ENCODE results near the gene TOR1B. TPM values are rescaled to one million over a fixed set of nuclear protein-coding genes. Genes with fewer than 3 reads are reported as not detected.

The TOR1B gene
- total and polyA plus RNA-seq, 2 of the 4 experiments (the other 2 are of a cell fraction): 15.6 to 21.0 TPM

GRCh38 chr9:129853614-129854013 lies 50.6 kb downstream of the TOR1B start:
- Histone ChIP-seq H3K23ac (ENCODE audit: low read depth, low read length) (no peak overlapping the region), H2BK20ac (ENCODE audit: low read depth, low read length) (no peak overlapping the region), H3K36me3 (ENCODE audit: control insufficient read depth, insufficient read depth, low read length) (peaks cover 50% of the 10 kb centered on the region), H3K4me1 (ENCODE audit: control insufficient read depth, insufficient read depth, low read length) (no peaks in the 10 kb centered on the region), H2BK15ac (ENCODE audit: low read depth, low read length) (no peak overlapping the region), H2AFZ (replicated peaks; ENCODE audit: low read length, poor library complexity) (no peak overlapping the region), H3K27ac (ENCODE audit: insufficient read depth, low read length) (no peak overlapping the region), H3K4ac (ENCODE audit: low read depth, low read length) (no peak overlapping the region), H3K56ac (ENCODE audit: extremely low read depth, insufficient read depth, low read length) (no peak overlapping the region), H3K9me3 (ENCODE audit: control insufficient read depth, insufficient read depth, low read length) (no peaks in the 10 kb centered on the region), H4K5ac (ENCODE audit: low read depth, low read length) (no peak overlapping the region), H3K14ac (replicated peaks; ENCODE audit: low read depth, low read length) (no peak overlapping the region), H3K4me3 (ENCODE audit: insufficient read depth, low read depth, low read length) (no peak overlapping the region), H4K91ac (ENCODE audit: insufficient read depth, low read depth, low read length) (no peak overlapping the region), H4K20me1 (ENCODE audit: insufficient read depth, low read length) (peaks cover 4% of the 10 kb centered on the region; the same call in 1 of the 2 replicates), H2BK120ac (ENCODE audit: low read depth, low read length) (no peak overlapping the region), H3K18ac (ENCODE audit: low read depth, low read length) (no peak overlapping the region), H2BK5ac (ENCODE audit: low read depth, low read length, poor library complexity, severe bottlenecking) (no peak overlapping the region), H2AK5ac (ENCODE audit: low read depth, low read length) (no peak overlapping the region), H3K9ac (ENCODE audit: low read depth, low read length) (no peak overlapping the region), H2AK9ac (replicated peaks; ENCODE audit: low read depth, low read length, poor library complexity) (no peak overlapping the region), H3K79me1 (ENCODE audit: low read depth in 1 of 2, low read length in 2 of 2) (no peaks in the 10 kb centered on the region), H3K9me1 (ENCODE audit: insufficient read depth, low read length) (peaks cover 5% of the 10 kb centered on the region; the same call in 1 of the 2 replicates), H3K27me3 (ENCODE audit: control insufficient read depth, insufficient read depth, low read length) (no peaks in the 10 kb centered on the region), H3K4me2 (ENCODE audit: low read depth, low read length) (no peak overlapping the region), H4K8ac (ENCODE audit: low read depth in 2 of 2, low read length in 2 of 2) (no peak overlapping the region)
- ChIA-PET POLR2A (ENCODE audit: unreplicated experiment) (no interaction called here), CTCF (no interaction called here)
- no peak for ATAC-seq (ENCODE audit: low read depth)
- WGBS, 2 experiments (ENCODE audit: extremely low coverage in 2 of 2, insufficient read length in 1 of 2): 40% methylated on average over 2 of the region's 3 CpGs; no CpG with 5 or more reads in 1 of the 2 experiments
- intact Hi-C loops (cut with micrococcal nuclease): no loop called here
- no peak for DNase-seq
- in situ Hi-C loops (cut with MboI; ENCODE audit: low sequenced_read_pairs): no loop called here
- TF ChIP-seq RAD21 (IDR thresholded peaks at IDR 0.05; ENCODE audit: low read length): no peak
- no peak for TF ChIP-seq USF2 (IDR thresholded peaks at IDR 0.05; ENCODE audit: low read depth, low read length)
- no peak for TF ChIP-seq ELK1 (IDR thresholded peaks at IDR 0.05; ENCODE audit: borderline replicate concordance, low read depth, low read length)
- no peak for TF ChIP-seq RCOR1 (IDR thresholded peaks at IDR 0.05; ENCODE audit: insufficient replicate concordance, low read length)
- TF ChIP-seq SMC3 (IDR thresholded peaks at IDR 0.05; ENCODE audit: low read depth, low read length): no peak
- no peak for TF ChIP-seq POLR2A (IDR thresholded peaks at IDR 0.05; ENCODE audit: low read depth, low read length)
- TF ChIP-seq BHLHE40 (IDR thresholded peaks at IDR 0.05; ENCODE audit: low read depth, low read length): no peak
- no peak for TF ChIP-seq MAZ (IDR thresholded peaks at IDR 0.05; ENCODE audit: borderline replicate concordance, low read depth, low read length)
- TF ChIP-seq CEBPB (IDR thresholded peaks at IDR 0.05; ENCODE audit: low read depth, low read length): no peak
- no peak for TF ChIP-seq NFE2L2 (IDR thresholded peaks at IDR 0.05; ENCODE audit: low read depth, low read length)
- TF ChIP-seq CHD1 (IDR thresholded peaks at IDR 0.05; ENCODE audit: low read depth, low read length): no peak
- TF ChIP-seq MAFK (IDR thresholded peaks at IDR 0.05; ENCODE audit: low read depth, low read length): no peak
- TF ChIP-seq RFX5 (IDR thresholded peaks at IDR 0.05; ENCODE audit: low read depth, low read length): no peak
- dilution Hi-C loops (cut with HindIII; ENCODE audit: low sequenced_read_pairs, unreplicated experiment): no loop called here
- BruUV-seq (replicated peaks): no TSS peak

Data from IMR-90 (cell line).